Measurements from ENCODE around the gene ABTB2.
"Not testable (repeated sequence)": the region's sequence is repeated elsewhere in the genome, so short reads cannot be mapped to it uniquely, and the experiment has no call there.

The ABTB2 gene

DNA sequence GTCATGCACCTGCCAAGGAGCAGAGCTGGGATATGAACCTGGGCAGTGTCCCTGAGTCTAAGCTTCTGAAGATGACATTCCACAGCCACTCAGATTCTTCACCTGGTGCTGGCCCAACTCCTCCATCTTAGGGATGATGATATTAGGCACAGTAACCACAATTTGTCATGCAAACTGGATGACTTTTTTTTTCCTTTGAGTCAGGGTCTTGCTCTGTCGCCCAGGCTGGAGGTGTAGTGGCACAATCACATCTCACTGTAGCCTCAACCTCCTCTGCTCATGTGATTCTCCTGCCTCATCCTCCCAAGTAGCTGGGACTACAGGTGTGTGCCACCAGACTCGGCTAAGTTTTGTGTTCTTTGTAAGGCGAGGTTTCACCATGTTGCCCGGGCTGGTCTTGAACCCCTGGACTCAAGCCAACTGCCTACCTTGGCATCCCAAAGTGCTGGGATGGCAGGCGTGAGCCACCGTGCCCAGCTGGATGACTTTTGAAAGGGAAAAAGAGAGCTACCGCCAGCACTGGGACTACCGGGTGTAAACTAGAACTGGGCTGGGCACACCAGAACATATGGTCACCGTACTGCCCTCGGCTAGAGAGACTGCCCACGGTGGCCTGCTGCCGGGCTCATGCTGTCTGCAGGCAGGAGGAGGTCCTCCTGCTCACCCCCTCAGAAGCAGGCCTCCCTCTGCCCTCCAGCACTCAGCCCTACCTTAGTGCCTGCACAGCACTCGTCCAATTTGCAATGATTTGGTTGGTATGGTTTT, 174.7 kb downstream of the ABTB2 start:
- no peak for DNase-seq

- no peak for DNase-seq
These were observed 175.4 kb downstream of the ABTB2 start for GRCh38 chr11:34182425-34182824.

GRCh38 chr11:34181856-34182405, 175.9 kb downstream of the ABTB2 start:
- no peak for DNase-seq

DNA sequence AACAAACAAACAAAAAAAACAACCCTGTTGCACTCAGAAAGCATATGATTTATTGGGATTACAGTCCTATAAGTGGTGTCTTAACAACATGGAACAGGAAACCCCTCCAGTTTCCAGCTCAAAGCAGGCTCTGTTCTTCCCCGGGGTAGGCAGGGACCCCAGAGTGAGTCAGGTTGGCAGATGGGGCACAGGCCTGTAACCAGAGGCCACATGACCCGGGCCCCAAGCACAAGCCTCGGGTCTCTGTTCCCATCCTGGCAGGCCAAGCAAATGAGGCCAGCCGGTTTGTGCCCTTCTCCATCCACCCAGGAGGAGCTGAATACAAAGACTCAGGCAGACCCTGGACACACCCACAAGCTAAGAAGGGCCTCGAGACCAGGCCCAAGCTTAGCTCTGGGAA, 176.6 kb downstream of the ABTB2 start:
- no peak for DNase-seq

GRCh38 chr11:34180814-34181165, 177.0 kb downstream of the ABTB2 start:
- not testable (repeated sequence) for DNase-seq

- no peak for DNase-seq
These were observed 177.6 kb downstream of the ABTB2 start for GRCh38 chr11:34180040-34180813.

DNA sequence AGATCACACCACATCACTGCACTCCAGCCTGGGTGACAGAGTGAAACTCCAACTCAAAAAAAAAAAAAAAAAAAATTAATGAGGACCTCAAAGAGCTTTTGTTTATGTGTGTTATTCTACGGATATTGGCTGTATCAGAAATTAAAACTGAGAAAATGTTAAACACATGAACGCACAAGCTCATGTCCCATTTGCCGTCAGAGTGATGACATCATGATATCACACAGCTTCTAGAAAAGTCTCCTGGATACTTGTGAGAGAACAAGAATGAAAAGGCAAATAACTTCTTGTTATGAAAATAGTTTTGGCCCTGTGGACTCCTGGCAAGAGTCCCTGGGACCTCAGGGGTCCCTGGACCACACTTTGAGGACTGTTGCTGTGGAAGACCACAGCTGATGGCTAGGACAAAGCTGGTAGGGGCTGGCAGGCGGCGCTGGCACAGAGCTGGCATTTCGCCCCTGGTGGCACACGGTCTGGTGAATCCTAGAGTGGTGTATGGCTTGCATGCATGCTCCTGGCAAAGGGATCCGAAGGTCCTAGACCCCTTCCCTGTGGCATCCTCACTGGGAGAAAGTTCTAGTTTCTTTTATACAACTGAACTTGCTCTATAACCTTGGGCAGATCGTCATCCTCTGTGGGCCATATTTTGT, 178.7 kb downstream of the ABTB2 start:
- DNase-seq = no peak

GRCh38 chr11:34178209-34178821, 179.5 kb downstream of the ABTB2 start:
- DNase-seq = no peak

DNA sequence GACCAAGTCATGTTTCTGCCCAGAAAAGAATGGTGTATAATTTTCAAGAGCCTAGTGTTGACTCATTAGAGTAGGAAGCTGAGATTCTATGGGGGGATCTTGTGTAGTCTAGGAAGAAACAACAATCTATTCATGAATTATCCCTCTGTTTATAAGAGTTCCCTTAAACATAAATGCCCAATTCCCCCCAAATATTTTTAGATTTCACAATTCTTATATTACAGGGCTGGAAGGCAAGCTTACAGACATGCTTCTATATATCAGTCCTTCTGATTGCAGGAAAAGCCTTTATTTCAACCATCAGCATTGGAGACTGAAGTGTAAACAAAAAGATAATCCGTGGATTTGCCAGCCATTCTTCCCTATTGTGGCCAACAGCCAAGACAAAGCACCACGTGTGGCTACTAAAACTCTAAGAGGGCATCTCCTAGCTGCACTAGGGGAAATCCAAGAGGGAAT, 181.0 kb downstream of the ABTB2 start:
- DNase-seq = no peak

DNA sequence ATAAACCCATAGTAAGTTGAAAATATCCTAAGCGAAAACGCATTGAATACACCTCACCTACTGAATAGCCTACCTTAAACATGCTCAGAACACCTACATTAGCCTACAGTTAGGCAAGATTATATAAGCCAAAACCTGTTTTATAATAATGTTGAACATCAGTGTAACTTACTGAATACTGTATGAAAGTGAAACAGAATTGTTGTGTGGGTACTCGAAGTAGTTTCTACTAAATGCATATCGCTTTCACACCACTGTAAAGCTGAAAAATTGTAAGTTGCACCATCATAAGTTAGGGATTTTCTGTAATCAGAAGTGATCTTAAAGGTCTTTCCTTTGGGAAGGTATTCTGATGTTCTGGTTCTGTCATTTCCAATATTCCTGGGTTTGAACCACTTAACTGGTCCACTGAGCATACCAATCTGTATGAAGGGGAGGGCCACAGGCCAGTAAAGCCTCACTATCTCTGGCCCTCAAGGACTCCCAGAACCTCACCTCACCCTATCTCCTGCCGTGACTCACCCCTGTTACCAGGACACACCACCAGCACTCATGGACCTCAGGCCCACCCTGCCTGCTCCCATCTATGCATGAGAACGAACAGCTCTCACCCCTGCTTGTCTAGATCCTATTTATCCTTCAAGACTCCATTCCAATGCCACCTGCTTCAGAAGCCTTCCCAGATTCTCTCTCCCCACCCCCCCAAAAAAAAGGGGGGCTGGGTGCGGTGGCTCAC, 182.4 kb downstream of the ABTB2 start:
- no peak for DNase-seq

- peak; percentile 53 to 69 (median 63) for DNase-seq
These were observed 183.3 kb downstream of the ABTB2 start for GRCh38 chr11:34174412-34175041.

DNA sequence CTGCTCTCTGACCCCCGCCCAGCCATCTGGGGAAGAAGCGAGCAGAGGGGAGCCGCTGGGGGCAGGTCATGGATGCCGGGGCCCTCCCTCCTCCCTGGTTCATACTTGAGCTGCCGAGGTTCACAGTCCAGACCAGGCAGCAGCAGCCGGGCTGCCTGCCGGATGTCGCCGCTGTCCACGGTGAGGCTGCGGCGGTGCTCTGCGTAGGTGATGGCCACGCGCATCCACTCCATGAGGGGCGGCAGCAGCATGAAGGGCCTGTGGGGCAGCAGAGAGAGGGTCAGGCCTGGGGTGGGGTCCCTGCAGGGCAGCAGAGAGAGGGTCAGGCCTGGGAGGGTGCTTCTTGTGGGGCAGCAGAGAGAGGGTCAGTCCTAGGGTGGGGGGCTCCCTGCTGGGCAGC, 184.8 kb downstream of the ABTB2 start:
- no peak for DNase-seq

DNA sequence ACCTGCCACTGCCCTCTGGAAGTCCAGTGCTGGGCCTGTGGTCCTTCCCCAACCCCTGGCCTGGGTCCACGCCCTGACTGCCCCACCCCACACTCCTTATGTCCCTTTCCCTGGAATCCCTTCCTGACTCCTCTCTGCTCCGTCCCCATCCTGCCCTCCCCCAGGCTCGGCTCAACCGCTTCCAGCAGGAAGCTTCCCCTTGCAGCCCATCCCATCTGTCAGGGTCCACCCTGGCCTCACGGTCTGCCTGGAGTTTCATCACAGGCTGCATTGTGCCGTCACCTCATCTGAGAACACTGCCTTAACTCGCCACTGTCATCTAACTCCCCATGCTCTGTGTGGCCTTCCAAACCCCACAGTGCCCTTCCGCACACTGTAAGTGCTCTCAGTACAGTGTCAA, 188.1 kb downstream of the ABTB2 start:
- DNase-seq = no peak

- DNase-seq = no peak
These were observed 189.0 kb downstream of the ABTB2 start for GRCh38 chr11:34168642-34169420.

DNA sequence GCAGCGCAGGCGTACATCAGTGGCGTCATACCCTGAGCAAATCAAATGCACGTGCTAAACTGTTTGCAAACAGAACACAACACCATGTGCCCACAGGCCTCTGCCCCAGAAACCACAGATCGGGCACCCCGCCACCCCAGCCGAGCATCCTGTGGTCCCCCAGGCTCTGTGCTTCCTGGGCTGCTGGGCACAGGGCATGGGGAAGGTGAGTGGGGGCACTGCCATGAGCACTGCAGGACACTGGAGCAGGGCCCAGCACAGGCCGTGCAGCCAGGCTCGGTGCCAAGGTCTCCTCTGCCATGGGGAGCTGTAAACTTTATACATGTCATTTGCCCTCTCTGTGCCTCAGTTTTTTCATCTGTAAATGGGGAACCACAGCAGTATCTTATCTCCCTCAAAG, 189.8 kb downstream of the ABTB2 start:
- no peak for DNase-seq

GRCh38 chr11:34166806-34167740, 190.7 kb downstream of the ABTB2 start:
- no peak for DNase-seq

GRCh38 chr11:34165786-34166555, 191.8 kb downstream of the ABTB2 start:
- no peak for DNase-seq

DNA sequence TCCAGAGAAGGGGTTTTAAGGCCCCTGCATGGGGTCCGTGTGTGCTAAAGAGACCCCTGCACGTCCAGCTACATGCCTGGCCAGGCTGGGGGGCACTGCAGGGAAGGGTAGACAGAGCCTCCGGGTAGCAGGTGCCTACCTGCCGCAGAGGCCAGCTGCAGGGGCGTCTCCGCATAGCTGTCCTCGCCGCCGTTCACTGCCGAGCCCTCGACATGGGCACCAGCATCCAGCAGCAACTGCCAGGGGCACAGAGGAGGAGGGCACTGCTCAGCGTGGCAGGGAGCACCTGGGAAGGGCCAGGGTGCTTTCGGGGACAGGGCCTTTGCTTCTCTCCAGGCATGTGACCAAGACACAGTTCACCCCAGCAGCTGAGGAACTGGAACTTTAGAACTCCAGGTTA, 192.7 kb downstream of the ABTB2 start:
- DNase-seq = no peak

GRCh38 chr11:34162856-34163255, 195.0 kb downstream of the ABTB2 start:
- DNase-seq = no peak

Data from T-helper 1 cell (primary cell).